Tongue (tissue), 2 donors: Measurements from ENCODE around the gene SIVA1. TPM values are rescaled to one million over a fixed set of nuclear protein-coding genes. Genes with fewer than 3 reads are reported as not detected.

ENCODE experiments used
- DNase-seq: peaks from one replicate; pipeline ENCODE4 v3.0.0-alpha.2; 2015
- total RNA-seq: library from RNA; depleted of rRNA; stranded (reverse); fragments of >200 nt; gene quantifications from one replicate; pipeline ENCODE4 v1.2.3, GENCODE V29; 2014

The SIVA1 gene
- total RNA-seq, 1 donor from 2014 or later: 223 TPM

DNA sequence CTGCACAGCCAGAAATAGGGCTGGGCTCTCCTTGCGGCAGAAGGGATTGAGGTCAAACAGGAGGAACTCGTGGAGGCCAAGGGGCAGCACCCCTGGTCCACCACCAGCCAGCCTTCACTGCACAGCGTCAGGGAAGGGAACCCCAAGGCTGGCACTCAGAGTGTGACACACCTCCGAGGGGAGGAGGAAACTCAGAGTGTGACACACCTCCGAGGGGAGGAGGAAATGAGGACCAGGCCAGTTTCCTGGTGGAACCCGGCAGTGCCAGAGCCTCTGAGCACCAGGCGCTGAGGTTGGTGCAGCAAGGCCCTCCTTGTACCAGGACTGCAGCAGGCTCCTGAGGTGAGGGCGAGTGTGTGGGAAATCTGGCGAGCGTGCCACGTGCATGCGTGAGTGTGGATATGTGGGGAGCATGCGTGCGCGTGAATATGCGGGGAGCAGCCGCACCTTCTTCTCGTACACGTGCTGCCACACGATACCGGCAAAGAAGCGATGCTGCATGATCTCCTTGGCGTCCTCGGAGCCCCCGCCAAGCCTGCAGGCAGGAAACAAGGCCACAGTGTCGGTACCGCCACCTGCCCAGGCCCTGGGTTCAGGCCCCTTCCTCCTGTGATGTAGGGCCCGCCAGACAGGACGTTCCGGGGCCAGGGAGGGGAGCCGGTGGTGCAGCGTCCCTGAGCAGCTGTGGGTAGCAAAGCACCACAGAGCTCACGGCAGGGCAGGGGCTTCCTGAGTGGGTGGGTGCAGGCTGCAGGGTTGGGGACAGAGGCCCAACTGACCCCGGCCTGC, 19.2 kb downstream of the SIVA1 start:
- DNase-seq: no peak

DNA sequence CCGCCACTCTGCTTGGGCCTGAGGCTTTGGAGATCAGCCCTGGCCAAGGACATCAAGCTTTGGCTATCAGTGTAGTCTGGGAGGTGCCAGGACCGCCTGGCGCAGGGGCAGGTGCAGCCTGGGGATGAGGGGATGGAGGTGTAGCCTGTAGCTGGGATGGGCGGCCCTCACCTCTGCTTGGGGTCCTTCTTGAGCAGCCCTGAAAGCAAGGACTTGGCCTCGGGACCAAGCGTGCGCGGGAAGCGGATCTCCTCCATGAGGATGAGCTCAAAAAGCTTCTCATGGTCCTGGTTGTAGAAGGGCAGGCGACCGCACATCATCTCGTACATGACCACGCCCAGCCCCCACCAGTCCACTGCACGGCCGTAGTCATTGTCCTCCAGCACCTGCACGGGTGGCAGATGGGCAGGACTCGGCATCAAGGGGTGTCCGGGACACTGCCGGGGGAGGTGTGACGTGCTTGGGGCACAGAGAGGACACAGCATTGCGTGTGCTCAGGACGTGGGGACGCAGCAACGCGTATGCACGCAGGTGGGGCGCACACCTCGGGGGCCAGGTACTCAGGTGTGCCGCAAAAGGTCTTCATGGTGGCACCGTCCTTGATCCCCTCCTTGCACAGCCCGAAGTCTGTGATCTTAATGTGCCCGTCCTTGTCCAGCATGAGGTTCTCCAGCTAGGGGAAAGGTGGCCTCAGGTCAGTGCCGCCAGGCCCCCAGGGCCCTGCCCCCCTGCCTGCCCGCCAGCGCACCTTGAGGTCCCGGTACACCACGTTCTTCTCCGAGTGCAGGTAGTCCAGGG, 20.0 kb downstream of the SIVA1 start:
- DNase-seq: no peak

DNA sequence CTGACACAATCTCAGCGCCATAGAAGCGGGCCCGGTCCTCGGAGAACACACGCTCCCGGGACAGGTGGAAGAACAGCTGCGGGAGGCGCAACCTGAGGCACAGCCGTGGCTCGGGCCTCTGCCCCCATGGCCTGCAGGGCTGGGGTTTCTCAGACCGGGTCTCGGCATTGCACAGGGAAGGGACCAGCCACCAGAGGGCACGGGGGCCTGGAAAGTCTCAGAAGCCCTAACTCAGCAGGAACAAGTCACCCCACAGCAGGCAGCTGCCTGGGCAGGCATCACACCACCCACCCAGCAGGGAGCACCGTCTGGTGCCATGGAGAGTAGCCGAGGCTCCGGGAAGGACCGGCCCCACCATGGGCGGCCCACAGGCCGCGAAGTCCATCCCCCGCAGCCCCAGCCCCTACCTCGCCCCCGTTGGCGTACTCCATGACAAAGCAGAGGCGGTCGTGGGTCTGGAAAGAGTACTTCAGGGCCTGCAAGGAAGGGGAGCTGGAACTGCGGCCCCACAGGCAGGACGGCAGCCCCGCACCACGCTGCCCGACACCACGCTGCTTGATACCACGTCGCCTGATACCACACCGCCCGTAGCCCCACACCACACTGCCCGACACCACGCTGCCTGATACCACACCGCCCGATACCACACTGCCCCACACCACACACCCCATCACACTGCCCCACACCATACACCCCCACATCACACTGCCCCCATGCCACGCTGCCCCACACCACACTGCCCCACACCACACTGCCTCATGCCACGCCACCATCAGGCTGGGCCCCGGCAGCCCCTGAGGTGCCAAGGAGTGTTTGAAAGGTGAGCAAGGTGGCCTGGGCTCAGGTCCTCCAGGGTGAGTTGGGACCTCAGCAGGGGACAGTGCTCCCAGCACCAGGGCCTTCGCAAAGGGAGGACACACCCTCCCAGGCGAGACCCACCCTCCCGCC, 20.8 kb downstream of the SIVA1 start:
- peak; percentile 31 for DNase-seq

DNA sequence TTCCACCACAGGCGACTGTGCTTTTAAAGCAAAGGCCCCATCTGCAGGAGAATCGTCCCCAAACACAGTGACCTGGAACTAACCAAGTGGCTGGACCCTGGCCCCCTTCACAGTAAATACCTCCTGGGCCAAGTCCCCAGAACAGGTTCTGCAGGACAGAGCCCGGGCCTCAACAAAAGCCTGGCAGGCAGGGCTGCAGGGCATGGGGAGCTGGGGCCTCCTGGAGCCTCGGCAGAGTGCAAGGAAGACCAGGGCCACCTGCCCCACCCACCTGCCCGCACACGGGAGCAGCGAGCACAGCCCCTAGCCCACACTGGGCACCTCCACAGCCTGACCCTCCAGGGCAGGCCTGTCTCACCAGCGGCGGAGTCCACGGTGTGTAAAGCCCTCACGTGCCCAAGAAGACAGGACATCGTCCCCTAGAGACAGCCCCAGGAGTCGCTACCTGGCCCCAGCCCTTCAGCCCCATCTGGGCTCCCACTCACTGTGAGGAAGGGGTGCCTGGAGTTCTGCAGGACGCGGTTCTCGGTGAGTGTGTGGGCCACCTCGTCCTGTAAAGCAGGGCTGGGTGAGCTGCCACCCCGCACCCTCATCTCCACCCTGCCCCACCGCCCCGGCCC, 21.6 kb downstream of the SIVA1 start:
- DNase-seq: no peak

DNA sequence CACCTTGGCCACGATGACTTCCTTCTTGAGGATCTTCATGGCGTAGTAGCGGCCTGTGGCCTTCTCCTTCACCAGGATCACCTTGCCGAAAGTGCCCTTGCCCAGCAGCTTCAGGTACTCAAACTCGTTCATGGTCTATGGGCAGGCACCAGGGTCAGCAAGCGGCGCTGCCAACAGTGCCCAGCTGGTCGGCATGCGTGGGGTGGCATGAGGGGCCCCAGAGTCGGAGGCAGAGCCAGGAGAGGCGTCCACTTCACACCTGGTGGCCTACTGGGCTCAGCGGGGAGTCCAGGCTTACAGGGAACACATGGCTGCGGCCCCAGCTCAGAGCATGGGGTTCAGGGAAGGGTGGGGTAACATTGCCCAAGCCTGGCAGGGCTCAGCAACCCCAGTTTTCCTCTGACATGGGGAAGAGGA, 22.1 kb downstream of the SIVA1 start:
- no peak for DNase-seq

DNA sequence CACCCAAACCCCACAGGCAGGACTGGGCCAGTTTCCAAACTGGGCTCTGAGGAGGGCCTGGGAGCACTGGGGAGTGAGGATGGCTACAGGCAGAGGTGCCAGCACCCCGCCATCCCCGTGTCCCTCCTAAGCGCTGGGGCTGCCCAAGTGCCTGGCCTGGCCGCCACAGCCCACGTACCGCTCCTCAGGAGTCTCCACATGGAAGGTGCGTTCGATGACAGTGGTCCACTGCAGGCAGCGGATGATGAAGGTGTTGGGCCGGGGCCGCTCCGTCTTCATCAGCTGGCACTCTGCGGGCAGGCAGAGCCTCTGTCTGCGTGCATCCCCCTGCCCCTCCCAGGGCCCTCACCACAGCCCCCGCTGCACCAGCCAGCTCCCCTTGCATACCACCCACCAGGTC, 23.5 kb downstream of the SIVA1 start:
- DNase-seq: no peak

DNA sequence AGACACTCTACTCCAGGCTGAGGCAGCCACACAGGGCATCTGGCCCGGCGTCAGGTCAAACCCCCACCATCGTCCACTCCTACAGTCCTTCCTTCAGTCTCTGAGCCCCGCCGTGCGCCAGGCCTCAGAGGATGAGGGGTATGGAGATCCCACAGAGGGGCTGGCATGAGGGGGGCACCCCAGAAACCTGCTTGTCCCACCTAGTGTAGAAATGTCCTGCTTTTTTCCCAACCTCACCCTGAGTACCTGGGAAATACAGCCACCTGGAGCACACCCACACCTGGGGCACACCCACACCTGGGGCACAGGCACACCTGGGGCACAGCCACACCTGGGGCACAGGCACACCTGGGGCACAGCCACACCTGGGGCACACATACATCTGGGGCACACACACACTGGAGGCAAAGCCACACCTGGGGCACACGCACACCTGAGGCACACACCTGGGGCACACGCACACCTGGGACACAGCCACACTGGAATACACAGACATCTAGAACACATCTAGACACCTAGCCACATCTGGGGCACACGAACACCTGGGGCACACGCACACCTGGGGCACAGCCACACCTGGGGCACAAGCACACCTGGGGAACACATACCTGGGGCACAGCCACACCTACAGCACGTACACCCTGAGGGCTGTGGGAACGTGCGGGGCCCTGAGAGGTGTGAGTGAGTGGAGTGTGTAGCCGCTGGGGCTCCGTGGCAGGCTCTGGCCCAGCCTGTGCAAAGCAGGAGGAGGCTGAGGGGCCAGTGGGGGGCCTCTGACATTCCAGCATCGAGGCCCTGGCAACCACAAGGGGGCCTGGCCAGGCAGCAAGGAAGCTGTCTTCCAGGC, 24.2 kb downstream of the SIVA1 start:
- DNase-seq: peak; percentile 46

DNA sequence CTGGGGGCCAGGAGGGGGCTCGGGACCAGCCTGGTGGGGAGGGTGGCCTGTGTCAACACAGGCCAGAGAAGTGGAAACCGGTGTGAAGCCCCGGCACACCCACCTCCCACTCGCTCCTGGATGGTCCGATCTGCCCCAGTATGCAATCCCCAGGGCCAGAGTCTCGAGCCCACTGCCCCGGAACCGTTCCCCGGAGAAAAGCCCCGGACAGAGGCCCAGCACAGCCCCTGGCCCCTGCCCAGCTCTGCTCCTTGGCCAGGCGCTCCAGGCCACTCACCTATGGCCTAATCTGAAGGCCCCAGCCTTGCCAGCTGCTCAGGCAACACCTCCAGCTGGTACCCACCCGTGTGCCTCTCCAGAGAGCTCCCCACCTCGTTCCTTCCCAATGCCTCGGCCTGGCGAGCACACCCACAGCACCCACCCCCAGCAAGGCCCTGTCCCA, 24.9 kb downstream of the SIVA1 start:
- no peak for DNase-seq

DNA sequence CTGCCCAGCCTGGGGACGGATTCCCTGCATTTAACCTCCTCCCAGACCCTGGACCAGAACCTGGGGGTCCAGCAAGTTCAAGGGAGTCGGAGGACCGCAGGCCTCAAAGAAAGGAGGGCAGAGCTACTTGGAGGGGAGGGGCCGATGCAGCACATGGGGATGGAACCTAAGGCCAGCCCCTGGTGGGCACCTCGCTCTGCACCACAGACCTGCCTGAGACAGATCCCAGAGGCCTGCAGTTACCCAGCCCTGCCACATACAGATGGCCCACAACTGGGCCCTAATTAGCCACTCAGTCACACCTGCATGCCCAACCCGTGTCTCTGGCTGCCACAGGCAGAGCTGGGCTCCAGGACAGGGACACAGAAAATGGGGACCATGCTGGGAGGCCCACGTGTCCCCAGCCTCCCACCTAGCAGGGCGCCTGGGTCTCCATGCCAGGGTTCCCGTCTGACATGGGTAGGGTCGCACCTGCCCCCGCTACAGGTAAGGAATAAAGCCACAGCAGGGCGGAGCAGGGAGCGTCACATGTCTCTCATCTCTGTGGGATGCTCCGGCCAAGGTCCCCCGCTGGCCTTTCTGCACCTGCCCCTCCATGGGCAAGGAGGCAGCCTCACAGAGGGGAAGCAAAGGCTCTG, 25.9 kb downstream of the SIVA1 start:
- no peak for DNase-seq

DNA sequence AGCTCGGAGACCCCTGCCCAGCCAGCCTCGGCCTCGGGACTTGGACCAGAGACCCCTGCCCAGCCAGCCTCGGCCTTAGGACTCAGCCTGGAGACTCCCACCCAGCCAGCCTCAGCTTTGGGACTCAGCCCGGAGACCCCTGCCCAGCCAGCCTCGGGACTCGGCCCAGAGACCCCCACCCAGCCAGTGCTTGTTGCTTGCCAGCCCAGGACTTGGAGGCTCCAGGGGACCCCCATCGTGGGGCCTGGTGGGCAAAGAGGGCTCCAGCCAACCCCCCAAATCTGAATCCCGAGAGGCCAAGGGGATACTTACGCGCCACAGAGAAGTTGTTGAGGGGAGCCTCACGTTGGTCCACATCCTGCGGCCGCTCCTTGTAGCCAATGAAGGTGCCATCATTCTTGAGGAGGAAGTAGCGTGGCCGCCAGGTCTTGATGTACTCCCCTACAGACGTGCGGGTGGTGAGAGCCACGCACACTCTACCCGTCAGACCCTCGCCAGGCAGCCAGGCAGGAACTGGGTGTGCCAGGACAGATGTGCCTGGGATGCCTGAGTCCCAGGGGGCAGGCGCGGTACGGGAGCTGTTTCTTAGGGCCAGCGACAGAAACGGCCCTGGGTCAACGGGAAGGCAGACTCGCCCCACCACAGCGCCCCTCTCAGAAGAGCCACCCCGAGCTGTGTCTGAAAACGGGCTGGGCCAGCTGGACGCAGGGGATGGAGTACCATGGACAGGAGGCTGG, 27.0 kb downstream of the SIVA1 start:
- DNase-seq: no peak

DNA sequence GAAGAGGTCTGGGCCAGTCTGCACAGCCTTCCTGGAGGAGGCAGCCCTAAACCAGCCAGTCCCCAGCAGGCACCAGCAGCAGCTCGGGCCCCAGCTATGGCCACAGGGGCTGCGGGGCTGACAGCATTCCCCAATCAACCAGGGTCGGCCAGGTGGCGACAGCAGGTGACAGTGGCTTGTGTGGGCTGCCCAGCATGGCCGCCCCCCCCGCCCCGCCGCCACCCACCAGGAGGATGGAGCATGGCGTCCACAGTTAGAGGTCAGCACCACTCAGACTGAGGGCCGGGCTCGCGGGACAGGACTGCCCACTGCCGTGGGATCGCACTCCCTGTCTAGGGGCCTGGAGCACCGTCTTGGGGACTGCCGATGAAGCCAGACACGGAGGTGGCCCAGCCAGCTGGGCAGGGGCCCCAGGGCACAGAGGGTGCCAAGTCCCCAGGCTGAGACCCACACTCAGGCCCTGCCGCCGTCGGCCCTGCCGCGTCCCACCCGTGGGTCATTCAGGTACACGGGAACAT, 27.6 kb downstream of the SIVA1 start:
- no peak for DNase-seq

DNA sequence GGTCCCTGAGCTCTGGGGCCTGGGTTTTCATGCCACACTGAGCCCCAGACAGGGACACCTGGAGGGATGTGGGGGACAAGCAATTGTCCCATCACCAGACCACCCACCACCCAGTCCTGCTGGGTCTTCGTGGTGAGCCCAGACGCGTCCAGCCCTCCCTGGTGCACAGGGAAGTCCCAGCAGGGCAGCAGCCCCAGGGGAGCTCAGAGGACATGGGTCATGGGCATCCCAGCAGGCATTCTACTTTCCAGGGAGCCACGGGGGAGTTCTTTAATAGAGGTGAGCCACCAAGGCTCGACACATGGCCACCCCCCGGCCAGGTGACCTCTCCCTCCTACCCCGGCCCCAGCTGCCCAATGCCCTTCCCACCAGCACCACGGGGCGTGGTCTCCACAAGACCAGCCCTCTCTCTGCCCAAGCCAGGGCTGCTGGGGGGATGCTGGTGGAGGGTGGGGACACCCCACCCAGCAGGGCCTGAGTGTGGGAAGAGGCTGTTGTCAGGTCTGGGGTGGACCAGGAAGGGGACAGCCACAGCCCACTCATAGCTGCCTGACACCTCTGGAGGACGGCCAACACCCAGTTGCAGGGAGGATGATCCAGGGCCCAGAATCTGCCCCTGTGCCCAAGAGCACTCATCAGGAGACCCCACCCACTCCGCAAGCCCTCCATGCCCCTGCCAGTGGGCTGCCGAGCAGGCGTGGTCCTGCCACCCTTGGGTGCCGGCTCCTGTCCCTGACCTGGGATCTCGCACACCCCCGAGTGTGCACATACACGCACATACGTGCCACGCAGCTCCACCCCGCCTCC, 28.5 kb downstream of the SIVA1 start:
- DNase-seq: no peak

DNA sequence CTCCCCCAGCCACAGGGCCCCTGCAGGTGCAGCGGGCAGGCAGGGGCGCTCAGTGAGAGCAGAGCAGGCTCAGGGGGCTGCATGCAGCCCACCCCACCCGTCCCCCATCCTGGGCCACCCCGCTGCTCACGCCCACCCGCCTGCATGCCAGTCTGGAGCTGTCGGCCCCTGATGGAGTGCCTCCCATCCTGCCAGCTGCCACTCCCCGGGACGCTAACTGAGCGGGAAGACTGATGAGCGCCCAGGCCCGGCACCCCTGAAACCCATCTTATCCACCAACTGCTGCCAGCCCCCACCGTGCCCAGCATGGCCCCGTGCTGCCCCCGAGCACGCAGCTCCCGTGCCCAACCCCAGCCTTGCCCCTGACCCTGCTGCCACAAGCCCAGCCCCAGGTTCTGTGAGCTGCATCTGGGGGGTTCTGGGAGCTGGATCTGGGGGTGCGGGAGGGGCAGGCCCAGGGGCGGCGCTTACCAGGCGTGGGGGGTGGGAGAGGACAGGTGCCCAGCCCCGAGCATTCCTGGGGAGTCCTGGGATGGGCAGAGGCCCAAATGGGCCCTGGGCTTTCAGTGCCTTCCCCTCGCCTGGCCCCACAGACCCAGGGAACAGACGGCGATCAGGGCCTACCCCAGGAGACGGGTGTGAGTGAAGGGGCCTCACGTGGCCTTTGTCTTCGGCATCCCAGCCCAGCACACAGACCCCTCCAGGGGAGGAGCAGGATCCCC, 29.3 kb downstream of the SIVA1 start:
- no peak for DNase-seq

DNA sequence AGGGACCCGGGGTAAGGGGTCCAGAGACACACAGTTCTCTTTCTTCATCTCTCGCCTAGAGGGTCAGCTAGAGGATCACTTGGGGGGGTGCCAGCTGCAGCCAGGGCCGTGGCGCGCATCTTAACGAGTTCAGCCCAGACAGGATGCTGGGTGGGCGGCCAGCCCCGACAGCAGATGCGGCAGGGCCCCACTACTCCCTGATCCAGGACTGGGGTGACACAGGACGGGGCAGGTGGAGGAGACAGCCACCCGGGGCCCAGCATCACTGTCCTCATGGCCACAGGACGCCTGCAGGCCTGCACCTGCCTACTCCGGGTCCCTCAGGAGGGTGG, 29.8 kb downstream of the SIVA1 start:
- DNase-seq: no peak

DNA sequence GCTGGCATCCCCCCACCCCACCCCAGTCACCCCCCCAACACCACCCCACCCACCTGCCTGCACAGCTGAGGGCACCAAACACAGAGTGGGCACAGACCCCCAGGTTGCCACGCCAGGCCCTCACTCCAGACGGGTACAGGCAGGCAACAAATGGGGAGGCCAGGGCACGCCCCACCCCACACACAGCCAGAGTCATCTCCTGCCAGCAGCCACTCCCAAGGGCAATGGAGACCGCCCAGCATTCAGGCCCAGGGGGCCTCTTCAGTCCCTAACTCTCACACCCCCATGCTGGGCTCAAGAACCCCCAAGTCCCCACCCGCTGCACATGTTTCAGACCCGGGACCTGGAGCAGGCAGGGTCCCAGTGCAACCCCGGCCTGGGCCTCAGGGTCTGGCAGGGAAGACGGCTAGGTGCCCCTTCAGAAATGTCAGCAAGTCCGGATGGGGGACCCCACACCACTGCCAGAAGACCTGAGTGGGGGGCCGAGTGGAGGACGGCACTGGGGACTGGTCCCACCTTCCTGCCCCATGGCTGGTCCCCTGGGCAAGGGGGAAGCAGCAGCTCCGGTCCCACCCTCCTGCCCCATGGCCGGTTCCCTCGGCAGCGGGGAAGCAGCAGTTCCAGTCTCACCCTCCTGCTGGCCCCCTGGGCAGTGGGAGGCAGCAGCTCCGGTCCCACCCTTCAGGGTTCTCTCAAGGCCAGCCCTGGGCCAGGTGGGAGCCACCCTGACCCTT, 30.7 kb downstream of the SIVA1 start:
- DNase-seq: no peak

DNA sequence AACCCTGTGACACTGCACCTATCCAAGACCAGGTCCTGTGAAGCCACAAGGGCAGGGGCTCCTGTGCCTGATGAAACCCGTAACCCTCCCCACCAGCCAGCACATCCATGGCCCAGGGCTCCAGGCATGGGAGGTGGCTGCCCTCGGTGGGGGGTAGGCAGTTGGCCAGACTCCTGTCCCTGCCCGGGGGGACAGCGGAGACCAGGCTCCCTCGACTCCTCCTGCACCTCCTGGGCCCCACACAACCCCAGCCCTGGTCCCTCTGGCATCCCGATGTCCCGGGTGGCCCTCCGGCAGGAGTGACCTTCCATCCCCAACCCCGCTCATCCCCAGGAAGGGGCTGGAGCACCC, 31.2 kb downstream of the SIVA1 start:
- DNase-seq: no peak
